ENCODE measurements around the gene NPIPB8.
"Not testable (repeated sequence)": the region's sequence is repeated elsewhere in the genome, so short reads cannot be mapped to it uniquely, and the experiment has no call there.

NPIPB8 gene

DNA sequence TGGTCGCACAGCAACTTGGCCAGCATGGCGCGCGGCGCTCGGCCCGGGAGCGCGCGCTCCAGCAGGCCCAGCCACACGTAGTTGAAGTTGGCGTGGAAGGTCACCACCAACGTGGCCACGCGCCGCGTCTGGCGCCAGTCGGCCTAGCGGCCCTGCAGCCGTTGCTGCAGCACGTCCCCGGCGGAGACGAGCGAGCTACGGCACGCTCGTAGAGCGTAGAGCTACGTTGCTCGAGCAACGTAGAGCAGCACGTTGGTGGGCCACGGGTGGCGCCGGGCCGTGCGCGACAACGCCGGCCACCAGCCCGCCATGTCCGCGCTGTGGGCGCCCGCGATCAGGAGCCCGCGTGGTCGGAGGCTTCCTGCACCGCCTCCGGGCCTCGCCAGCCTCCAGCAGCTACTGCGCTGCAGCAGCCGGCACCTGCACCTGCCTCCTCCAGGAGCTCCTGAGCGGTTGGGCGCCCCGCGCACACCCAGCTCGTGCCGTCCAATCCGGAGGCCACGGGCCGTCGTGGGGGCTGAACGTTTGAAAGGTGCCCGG is 14.6 kb upstream of the NPIPB8 start:
- H3K4me3 ChIP-seq (ENCODE audit: low read depth, low read length): no peak overlapping the region

DNA sequence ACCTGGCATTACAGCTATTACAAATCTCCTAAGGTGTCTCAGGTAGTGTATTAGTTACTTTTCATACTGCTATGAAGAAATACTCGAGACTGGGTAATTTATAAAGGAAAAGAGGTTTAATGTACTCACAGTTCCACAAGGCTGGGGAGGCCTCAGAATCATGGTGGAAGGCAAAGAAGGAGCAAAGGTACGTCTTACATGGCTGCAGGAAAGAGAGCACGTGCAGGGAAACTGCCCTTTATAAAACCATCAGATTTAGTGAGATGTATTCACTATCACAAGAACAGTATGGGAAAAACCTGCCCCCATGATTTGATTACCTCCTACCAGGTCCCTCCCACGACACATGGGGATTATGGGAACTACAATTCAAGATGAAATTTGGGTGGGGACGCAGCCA is 7.0 kb upstream of the NPIPB8 start:
- H3K4me3 ChIP-seq (ENCODE audit: low read depth, low read length): not testable (repeated sequence)

DNA sequence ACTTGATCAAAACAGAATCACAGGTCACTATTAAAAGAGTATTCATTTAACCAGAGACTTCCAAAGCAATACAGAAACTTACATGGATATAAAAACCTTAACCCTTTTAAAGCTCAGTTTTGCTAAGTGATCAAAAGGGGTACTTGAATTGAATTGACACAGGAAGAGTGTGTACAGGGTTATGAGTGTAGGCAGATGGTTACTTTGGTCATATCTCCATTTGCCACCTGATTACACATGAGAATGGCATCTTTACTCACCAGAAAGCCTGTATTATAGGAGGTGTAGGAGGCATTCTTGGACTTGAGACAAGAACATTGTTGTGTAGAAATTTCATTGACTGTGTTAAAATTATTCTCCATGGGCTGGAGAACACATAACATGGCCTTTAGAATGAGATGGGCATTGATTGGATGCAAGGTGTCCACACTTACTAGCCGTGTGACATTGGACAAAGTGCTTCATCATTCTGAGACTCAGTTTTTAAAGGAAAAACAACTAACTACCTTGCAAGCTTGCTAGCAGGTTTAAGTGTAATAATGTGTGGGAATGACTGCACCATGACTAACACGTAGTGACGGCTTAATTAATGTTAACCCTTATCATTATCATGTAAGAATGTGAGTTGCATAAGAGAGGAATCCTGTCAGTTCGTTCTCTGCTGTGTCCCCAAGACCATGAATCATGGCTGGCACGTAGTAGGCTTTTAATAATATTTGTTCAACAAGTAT is 1.6 kb upstream of the NPIPB8 start:
- H3K4me3 ChIP-seq (ENCODE audit: low read depth, low read length): not testable (repeated sequence)

DNA sequence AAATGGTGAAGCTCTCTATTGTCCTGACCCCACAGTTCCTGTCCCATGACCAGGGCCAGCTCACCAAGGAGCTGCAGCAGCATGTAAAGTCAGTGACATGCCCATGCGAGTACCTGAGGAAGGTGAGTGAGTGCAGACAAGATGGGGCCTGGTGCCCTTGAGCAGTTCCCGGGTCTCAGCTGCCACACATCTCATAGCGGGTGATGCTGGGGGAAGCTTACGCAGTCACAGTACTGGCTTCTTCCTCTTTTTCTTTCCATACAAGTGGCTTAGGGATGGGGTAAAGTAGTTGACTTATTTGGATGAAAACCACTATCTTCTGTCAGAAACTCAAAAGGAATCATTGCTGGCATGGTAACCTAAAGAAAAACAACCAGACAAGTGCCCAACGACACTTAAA is 494 bp downstream of the NPIPB8 start:
- H3K4me3 ChIP-seq (ENCODE audit: low read depth, low read length): not testable (repeated sequence)

DNA sequence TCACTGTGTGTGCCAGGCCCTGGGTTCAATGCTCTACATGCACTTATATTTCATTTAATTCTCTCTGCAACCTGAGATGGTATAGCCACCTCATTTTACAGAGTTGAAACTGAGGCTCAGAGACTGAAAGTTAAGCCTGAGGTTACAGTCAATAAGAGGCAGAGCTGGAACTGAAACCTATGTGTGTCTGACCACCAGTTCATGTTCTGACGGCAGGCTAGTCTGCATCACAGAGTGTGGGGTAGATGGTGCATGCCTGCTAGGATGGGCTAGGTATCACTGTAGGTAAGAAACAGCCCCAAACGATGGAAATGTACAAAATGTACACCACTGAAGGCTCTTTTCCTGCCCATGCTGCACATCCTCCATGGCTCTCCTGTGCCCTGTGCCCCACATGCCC is 2.1 kb downstream of the NPIPB8 start:
- not testable (repeated sequence) for H3K4me3 ChIP-seq (ENCODE audit: low read depth, low read length)

DNA sequence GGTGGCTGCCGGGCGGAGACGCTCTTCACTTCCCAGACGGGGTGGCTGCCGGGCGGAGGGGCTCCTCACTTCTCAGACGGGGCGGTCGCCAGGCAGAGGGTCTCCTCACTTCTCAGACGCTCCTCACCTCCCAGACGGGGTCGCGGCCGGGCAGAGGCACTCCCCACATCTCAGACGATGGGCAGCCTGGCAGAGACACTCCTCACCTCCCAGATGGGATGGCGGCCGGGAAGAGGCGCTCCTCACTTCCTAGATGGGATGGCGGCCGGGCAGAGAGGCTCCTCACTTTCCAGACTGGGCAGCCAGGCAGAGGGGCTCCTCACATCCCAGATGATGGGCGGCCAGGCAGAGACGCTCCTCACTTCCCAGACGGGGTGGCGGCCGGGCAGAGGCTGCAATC is 28.4 kb downstream of the NPIPB8 start:
- H3K4me3 ChIP-seq (ENCODE audit: low read depth, low read length): not testable (repeated sequence)

DNA sequence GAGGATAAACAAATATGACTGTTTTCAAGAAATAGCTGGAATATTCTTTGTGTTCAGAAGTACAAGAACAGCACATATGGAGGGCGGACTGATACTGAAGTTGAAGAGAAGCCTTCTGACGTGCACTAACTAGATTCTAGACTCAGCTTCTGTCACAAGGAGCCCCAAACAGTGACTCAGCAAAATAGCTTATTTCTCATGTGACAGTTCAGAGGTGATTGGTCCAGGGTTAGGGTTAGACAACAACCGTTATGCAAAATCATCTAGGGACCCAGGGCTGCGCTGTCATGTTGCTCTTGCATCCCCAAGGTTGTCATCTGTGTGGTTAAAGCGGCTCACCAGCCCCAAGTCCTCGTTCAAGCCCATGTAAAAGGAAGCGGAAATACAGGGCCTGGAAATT is 29.6 kb downstream of the NPIPB8 start:
- not testable (repeated sequence) for H3K4me3 ChIP-seq (ENCODE audit: low read depth, low read length)

DNA sequence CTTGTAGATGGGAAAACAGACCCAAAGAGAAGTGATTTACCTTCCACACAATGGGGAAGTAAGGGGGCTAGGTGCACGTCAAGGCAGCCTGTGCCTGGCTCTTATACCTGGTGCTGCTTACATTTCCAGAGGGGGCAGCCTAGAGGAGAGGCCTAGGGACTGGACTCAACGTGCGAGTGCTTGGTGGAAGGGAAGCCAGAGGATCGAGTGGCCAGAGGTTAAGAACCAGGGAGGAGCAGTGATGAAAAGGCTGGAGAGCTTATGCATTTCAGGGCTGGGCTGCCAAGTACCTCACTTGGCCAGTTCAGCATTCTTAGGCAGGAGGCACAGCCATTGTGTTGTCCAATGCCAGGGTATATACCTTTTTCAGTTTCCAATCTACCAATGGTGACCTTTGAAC is 30.3 kb downstream of the NPIPB8 start:
- H3K4me3 ChIP-seq (ENCODE audit: low read depth, low read length): not testable (repeated sequence)

DNA sequence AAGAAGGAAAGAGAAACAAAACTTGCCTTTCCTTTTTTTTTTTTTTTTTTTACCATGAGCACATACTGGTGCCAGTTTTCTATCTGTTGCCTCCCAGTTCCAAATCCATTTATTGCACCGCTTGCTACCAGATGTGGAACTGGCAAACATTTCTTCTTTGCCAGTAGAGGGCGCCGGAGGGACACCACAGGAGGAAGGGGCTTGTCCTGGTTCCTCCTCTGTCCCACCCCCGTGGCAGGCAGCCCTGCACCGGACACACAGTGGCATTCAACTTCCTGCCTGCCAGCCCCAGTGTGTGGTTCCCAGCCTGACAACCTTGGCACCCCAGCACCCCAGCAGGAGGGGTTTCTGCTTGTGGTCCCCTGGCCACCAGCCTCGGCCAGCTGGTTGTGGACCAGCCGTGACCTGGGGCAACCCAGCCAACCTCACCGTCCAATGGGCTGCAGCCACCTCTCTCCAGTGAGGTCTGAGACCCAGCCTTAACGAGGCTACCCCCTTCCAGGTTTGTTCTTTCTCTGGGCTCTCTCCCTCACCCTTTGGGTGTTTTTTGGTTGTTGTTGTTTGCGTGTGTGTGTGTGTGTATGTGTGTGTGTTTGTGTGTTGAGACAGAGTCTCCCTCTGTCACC is 50.6 kb downstream of the NPIPB8 start:
- H3K4me3 ChIP-seq (ENCODE audit: low read depth, low read length): not testable (repeated sequence)

DNA sequence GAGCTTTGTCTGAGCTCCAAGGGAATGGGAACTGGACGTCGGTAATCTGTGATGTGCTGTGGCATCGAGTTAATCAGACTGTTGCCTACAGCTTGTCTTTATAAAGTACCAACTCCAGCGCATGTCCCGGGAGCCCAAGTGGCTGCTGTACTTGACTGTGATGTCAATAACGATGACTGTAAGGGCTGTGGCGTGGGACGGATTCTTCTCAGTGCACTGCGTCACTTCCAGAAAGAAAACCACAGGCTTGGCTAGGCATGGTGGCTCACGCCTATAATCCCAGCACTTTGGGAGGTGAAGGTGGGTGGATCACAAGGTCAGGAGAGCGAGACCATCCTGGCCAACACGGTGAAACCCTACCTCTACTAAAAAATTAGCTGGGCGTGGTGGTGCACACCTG is 51.6 kb downstream of the NPIPB8 start:
- not testable (repeated sequence) for H3K4me3 ChIP-seq (ENCODE audit: low read depth, low read length)

DNA sequence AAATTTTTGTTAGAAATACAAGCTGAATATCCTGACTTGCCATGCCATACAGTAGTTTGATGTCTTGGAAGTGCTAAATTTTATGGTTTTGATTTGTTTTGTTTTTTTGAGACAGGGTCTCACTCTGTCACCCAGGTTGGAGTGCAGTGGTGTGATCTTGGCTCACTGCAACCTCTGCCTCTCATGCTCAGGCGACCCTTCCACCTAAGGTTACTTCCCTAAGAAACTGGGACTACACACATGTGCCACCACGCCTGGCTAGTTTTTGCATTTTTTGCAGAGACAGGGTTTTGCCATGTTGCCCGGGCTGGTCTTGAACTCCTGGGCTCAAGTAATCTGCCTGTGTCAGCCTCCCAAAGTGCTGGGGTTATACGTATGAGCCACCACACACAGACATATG is 53.9 kb downstream of the NPIPB8 start:
- not testable (repeated sequence) for H3K4me3 ChIP-seq (ENCODE audit: low read depth, low read length)

DNA sequence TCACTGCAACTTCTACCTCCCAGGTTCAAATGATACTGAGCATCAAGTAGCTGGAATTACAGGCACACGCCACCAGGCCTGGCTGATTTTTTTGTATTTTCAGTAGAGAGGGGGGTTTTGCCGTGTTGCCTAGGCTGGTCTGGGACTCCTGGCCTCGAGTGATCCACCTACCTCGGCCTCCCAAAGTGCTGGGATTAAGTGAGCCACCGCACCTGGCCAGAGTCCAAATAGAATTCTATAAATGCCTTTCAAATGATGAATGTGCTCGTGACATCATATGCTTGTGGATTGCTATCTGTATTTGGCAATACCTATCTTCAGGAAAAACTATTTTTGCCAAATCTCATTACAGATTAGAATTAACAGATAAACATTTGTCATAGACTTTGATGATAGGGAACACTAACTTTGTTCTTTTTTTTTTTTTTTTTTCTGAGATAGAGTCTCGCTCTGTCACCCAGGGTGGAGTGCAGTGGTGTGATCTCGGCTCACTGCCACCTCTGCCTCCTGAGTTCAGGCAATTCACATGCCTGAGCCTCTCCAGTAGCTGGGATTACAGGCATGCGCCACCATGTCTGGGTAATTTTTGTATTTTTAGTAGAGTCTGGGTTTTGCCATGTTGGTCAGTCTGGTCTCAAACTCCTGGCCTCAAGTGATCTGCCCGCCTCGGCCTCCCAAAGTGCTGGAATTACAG is 55.5 kb downstream of the NPIPB8 start:
- not testable (repeated sequence) for H3K4me3 ChIP-seq (ENCODE audit: low read depth, low read length)

DNA sequence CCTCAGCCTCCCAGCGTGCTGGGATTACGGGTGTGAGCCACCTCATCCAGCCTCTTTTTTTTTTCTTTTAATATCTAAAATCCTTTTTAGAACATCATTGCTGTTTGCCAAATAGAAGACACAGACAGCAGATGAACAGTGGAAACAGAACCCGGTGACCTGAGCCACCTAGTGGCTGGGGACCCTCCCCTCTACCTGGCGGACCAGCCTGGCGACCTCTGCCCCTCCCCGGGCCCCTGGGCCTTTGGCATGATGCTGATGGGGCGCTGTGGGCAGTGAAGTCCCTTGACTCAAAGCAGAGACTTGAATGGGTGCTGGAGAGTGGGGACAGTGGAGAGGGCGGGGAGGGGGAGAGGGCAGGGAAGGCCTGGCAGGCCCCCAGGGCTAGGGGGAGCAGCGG is 61.9 kb downstream of the NPIPB8 start:
- H3K4me3 ChIP-seq (ENCODE audit: low read depth, low read length): not testable (repeated sequence)

DNA sequence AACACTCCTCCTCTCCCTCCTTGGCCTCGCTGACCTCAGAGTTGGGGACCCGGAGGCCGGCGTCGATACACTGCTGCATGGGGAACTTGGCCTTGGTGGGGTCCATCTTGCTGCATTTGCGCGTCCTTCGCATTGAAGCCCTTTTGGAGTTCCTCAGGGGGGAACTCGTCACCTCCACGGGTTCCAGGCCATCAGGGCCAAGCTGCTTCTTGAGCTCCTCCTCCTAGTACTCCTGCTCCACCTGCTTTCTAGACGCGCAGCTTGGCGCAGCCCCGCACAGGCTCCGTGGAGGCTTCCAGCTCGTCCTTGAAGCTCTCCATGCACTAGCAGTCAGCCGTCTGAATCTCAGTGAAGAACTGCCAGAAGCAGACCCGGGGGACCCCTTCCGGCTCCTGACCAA is 62.5 kb downstream of the NPIPB8 start:
- H3K4me3 ChIP-seq (ENCODE audit: low read depth, low read length): not testable (repeated sequence)

DNA sequence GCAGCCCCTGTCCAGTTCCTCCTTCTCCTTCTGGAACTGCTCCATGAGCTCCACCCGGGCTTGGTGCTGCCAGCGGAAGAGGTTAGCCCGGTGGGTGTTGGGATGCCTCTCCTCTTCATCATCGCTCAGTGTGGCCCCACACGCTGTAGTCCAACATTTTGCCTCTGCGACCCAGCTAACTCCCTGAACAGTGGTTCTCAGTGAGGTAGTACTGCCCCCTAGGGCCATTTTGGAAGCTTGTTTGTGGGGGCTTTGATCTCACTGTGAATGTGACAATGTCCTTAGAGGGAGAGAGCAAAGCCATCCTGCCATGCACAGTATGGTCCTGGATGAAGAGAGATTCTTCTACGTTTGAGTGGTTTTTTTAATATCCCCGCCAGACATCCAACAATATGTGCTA is 63.5 kb downstream of the NPIPB8 start:
- not testable (repeated sequence) for H3K4me3 ChIP-seq (ENCODE audit: low read depth, low read length)

DNA sequence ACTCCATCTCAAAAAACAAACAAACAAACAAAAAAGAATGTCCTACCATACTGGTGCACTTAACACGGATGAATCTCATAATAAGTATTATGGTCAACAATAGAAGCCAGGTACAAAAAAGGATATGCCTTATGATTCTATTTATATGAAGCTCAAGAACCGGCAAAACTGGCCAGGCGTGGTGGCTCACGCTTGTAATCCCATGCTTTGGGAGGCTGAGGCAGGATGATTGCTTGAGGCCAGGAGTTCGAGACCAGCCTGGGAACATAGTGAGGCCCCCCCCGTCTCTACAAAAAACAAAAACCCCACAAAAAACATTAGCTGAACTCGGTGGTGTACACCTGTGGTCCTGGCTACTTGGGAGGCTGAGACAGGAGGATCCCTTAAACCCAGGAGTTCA is 66.4 kb downstream of the NPIPB8 start:
- H3K4me3 ChIP-seq (ENCODE audit: low read depth, low read length): not testable (repeated sequence)

Data from iPS-11a (cell line).